ENCODE data around the gene AMHR2.
A peak's percentile ranks its signal among the peaks of the same experiment; 100 is the strongest.
"Not testable (repeated sequence)": the region's sequence is repeated elsewhere in the genome, so short reads cannot be mapped to it uniquely, and the experiment has no call there.

AMHR2 gene

GRCh38 chr12:53415752-53416389 lies 7.8 kb upstream of the AMHR2 start:
- not testable (repeated sequence) for DNase-seq

GRCh38 chr12:53417291-53417816 lies 6.3 kb upstream of the AMHR2 start:
- DNase-seq: not testable (repeated sequence)

- no peak for DNase-seq
Observed at GRCh38 chr12:53418221-53418620, 5.4 kb upstream of the AMHR2 start.

- DNase-seq: no peak
Observed at GRCh38 chr12:53419756-53420155, 3.9 kb upstream of the AMHR2 start.

GRCh38 chr12:53422247-53422646 lies 1.4 kb upstream of the AMHR2 start:
- DNase-seq: not testable (repeated sequence)

GRCh38 chr12:53424626-53425514 lies 1.2 kb downstream of the AMHR2 start:
- no peak for DNase-seq

- no peak for DNase-seq
Observed at GRCh38 chr12:53425515-53426150, 2.0 kb downstream of the AMHR2 start.

GRCh38 chr12:53427905-53428594 lies 4.4 kb downstream of the AMHR2 start:
- DNase-seq: peak in 1 of 4 experiments; percentile 17

- no peak for DNase-seq
Observed at GRCh38 chr12:53428741-53429140, 5.1 kb downstream of the AMHR2 start.

- no peak for DNase-seq
Observed at GRCh38 chr12:53430116-53430515, 6.5 kb downstream of the AMHR2 start.

GRCh38 chr12:53431187-53431586 lies 7.5 kb downstream of the AMHR2 start:
- DNase-seq: no peak

GRCh38 chr12:53435326-53435725 lies 11.7 kb downstream of the AMHR2 start:
- DNase-seq: not testable (repeated sequence)

GRCh38 chr12:53439582-53439981 lies 15.9 kb downstream of the AMHR2 start:
- DNase-seq: not testable (repeated sequence)

GRCh38 chr12:53441040-53441833 lies 17.6 kb downstream of the AMHR2 start, which contains the start of gene PRR13:
PRR13 (plus strand) TSS chr12:53441734; CDS start chr12:53442715, 981 bp downstream.
- peak; percentile 93 to 99 (median 96) for DNase-seq

- no peak for DNase-seq
Observed at GRCh38 chr12:53443955-53444354, 20.3 kb downstream of the AMHR2 start.

- DNase-seq: not testable (repeated sequence)
Observed at GRCh38 chr12:53444593-53445325, 21.1 kb downstream of the AMHR2 start.

GRCh38 chr12:53450936-53451335 lies 27.3 kb downstream of the AMHR2 start:
- no peak for DNase-seq

- DNase-seq: peak; percentile 89 to 98 (median 94)
Observed at GRCh38 chr12:53451661-53452158, 28.1 kb downstream of the AMHR2 start, which contains the start of gene PCBP2. PCBP2 (plus strand) TSS chr12:53452102; CDS start chr12:53454801, 2,699 bp downstream.

GRCh38 chr12:53452159-53453077 lies 28.8 kb downstream of the AMHR2 start:
- DNase-seq: peak; percentile 59 to 77 (median 73)

Measured in activated CD4-positive, CD25-positive, alpha-beta regulatory T cell (primary cell).